HepG2 (cell line): Measurements from ENCODE around the gene KCNQ1OT1. TPM values are rescaled to one million over a fixed set of nuclear protein-coding genes. Genes with fewer than 3 reads are reported as not detected.

Experiments
- CBX2 ChIP-seq, 2 experiments: fragments of 200-600 bp in 1 of 2; sonication (generic); formaldehyde crosslinking in 1 of 2; IDR thresholded peaks; 2 replicates each; pipeline versions ENCODE4 v1.7.0 to v1.8.1; 2018 to 2022; ENCODE audit warnings: low read depth in 2 of 2, low read length in 1 of 2, mild to moderate bottlenecking in 1 of 2, missing genetic modification reagents in 1 of 2
- ESRRA ChIP-seq: sonication (generic); formaldehyde crosslinking; IDR thresholded peaks from 2 replicates; pipeline ENCODE4 v1.5.1; 2020; ENCODE audit warnings: mild to moderate bottlenecking, low read depth, missing genetic modification reagents
- GPBP1L1 ChIP-seq: sonication (generic); formaldehyde crosslinking; IDR thresholded peaks from 2 replicates; pipeline ENCODE4 v1.5.0; 2020; ENCODE audit warnings: mild to moderate bottlenecking, missing genetic modification reagents
- HDAC1 ChIP-seq: sonication (generic); formaldehyde crosslinking; IDR thresholded peaks from 2 replicates; pipeline ENCODE4 v1.5.1; 2020; ENCODE audit warnings: mild to moderate bottlenecking, missing genetic modification reagents
- MAZ ChIP-seq, 2 experiments: sonication (generic) in 1 of 2; formaldehyde crosslinking in 1 of 2; IDR thresholded peaks; 2 replicates each; pipeline versions ENCODE4 v1.5.0 to v1.6.1; 2012 to 2020; ENCODE audit warnings: low read depth in 2 of 2, mild to moderate bottlenecking in 2 of 2, borderline replicate concordance in 1 of 2, improper control_type of control experiment in 1 of 2, low read length in 1 of 2, missing genetic modification reagents in 1 of 2, moderate library complexity in 1 of 2
- MLX ChIP-seq: IDR thresholded peaks from 2 replicates; pipeline ENCODE4 v1.6.1; 2016
- NFYC ChIP-seq: IDR thresholded peaks from 2 replicates; pipeline ENCODE4 v1.6.1; 2016; ENCODE audit warnings: missing genetic modification reagents, missing compliant biosample characterization
- PRDM15 ChIP-seq: sonication (generic); formaldehyde crosslinking; IDR thresholded peaks from 2 replicates; pipeline ENCODE4 v1.4.0; 2020; ENCODE audit warnings: missing genetic modification reagents
- SIX4 ChIP-seq: sonication (generic); formaldehyde crosslinking; IDR thresholded peaks from 2 replicates; pipeline ENCODE4 v1.4.0; 2020; ENCODE audit warnings: missing genetic modification reagents
- TBP ChIP-seq: sonication (generic); formaldehyde crosslinking; IDR thresholded peaks from 2 replicates; pipeline ENCODE4 v1.5.0; 2020; ENCODE audit warnings: missing genetic modification reagents
- ZBTB4 ChIP-seq: sonication (generic); formaldehyde crosslinking; IDR thresholded peaks from 2 replicates; pipeline ENCODE4 v1.4.0; 2020; ENCODE audit warnings: missing genetic modification reagents, mild to moderate bottlenecking, borderline replicate concordance
- ZNF549 ChIP-seq: sonication (generic); formaldehyde crosslinking; IDR thresholded peaks from 2 replicates; pipeline ENCODE4 v1.5.0; 2020; ENCODE audit warnings: missing genetic modification reagents
- ZNF614 ChIP-seq: IDR thresholded peaks from 2 replicates; pipeline ENCODE4 v1.6.1; 2018; ENCODE audit warnings: missing biosample characterization, missing genetic modification reagents, inconsistent platforms, borderline replicate concordance
- polyA plus RNA-seq, 8 experiments: library from polyadenylated mRNA; depleted of rRNA in 3 of 8; stranded (reverse) in 7 of 8; unstranded in 1 of 8; fragments of >200 nt; fragmentation: Illumina TruSeq in 4 of 8; extraction: Trizol in 4 of 8; gene quantifications; 2 replicates each; pipeline versions ENCODE4 v1.2.1 to v1.2.3, GENCODE V29; 2011 to 2016; ENCODE audit warnings: low read depth in 4 of 8, missing spikeins in 1 of 8, mixed read lengths in 1 of 8; ENCODE audit not compliant: insufficient read depth in 1 of 8
- total RNA-seq, 5 experiments: library from RNA; depleted of rRNA; stranded (reverse); fragments of >200 nt; fragmentation: Illumina TruSeq; extraction: Trizol; gene quantifications; 2 replicates each; pipeline ENCODE4 v1.2.3, GENCODE V29; 2016; ENCODE audit warnings: low read depth in 1 of 5
- TF ChIP-seq, protein P1 (sequence below): sonication (generic); formaldehyde crosslinking; conservative IDR thresholded peaks from 2 replicates; pipeline ENCODE4 v1.4.0; 2020; ENCODE audit warnings: missing genetic modification reagents

KCNQ1OT1 gene
- total and polyA plus RNA-seq, 2 of the 13 experiments (the other 11 are each of a cell fraction or from before 2014, with no cell fraction given), result 1.3 to 18.9 TPM

GRCh38 chr11:2699531-2700414 is at the start of gene KCNQ1OT1 (continued):
- TF ChIP-seq, protein P1, sequence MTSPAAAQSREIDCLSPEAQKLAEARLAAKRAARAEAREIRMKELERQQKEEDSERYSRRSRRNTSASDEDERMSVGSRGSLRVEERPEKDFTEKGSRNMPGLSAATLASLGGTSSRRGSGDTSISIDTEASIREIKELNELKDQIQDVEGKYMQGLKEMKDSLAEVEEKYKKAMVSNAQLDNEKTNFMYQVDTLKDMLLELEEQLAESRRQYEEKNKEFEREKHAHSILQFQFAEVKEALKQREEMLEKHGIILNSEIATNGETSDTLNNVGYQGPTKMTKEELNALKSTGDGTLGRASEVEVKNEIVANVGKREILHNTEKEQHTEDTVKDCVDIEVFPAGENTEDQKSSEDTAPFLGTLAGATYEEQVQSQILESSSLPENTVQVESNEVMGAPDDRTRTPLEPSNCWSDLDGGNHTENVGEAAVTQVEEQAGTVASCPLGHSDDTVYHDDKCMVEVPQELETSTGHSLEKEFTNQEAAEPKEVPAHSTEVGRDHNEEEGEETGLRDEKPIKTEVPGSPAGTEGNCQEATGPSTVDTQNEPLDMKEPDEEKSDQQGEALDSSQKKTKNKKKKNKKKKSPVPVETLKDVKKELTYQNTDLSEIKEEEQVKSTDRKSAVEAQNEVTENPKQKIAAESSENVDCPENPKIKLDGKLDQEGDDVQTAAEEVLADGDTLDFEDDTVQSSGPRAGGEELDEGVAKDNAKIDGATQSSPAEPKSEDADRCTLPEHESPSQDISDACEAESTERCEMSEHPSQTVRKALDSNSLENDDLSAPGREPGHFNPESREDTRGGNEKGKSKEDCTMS (CRISPR knock-in tag), result no peak
- TF ChIP-seq HDAC1, result peak; percentile 84
- TF ChIP-seq NFYC (CRISPR knock-in tag), result peak; percentile 99
- TF ChIP-seq GPBP1L1 (CRISPR knock-in tag), result no peak
- TF ChIP-seq MAZ (IDR thresholded peaks at IDR 0.05; ENCODE audit: borderline replicate concordance, low read depth, low read length), result peak; percentile 90; the same call in 1 of the 2 replicates
- TF ChIP-seq MAZ (CRISPR knock-in tag; IDR thresholded peaks at IDR 0.05; ENCODE audit: low read depth), result peak; percentile 93
- peak; percentile 55; the same call in 1 of the 2 replicates for TF ChIP-seq PRDM15 (CRISPR knock-in tag)
- peak; percentile 30; the same call in 1 of the 2 replicates for TF ChIP-seq ZNF614 (CRISPR knock-in tag)
- no peak for TF ChIP-seq CBX2 (IDR thresholded peaks at IDR 0.05; ENCODE audit: low read depth, low read length)
- no peak for TF ChIP-seq CBX2 (CRISPR knock-in tag; IDR thresholded peaks at IDR 0.05; ENCODE audit: low read depth)
- peak; percentile 58 for TF ChIP-seq SIX4 (CRISPR knock-in tag)
- TF ChIP-seq TBP (CRISPR knock-in tag), result peak; percentile 25; the same call in 1 of the 2 replicates
- peak; percentile 80; the same call in 1 of the 2 replicates for TF ChIP-seq ZNF549
- peak; percentile 56; the same call in 1 of the 2 replicates for TF ChIP-seq ESRRA (CRISPR knock-in tag)
- peak; percentile 9; the same call in 1 of the 2 replicates for TF ChIP-seq MLX (CRISPR knock-in tag)
- no peak for TF ChIP-seq ZBTB4 (CRISPR knock-in tag)
